ENCODE data around the gene SFT2D2. TPM values are rescaled to one million over a fixed set of nuclear protein-coding genes. Genes with fewer than 3 reads are reported as not detected.

The SFT2D2 gene
- total RNA-seq, 1 donor from 2014 or later, result 36.8 TPM

GRCh38 chr1:168261390-168261789 lies 35.6 kb downstream of the SFT2D2 start:
- H3K36me3 Mint-ChIP-seq (ENCODE audit: low read depth, unreplicated experiment), result peaks cover 8% of the 10 kb centered on the region
- peaks cover 1% of the 10 kb centered on the region for H3K27me3 Mint-ChIP-seq (ENCODE audit: unreplicated experiment)
- H3K4me1 Mint-ChIP-seq (ENCODE audit: unreplicated experiment), result no peaks in the 10 kb centered on the region
- no peak overlapping the region for H3K27ac Mint-ChIP-seq (ENCODE audit: unreplicated experiment)
- no peak overlapping the region for H3K4me3 Mint-ChIP-seq (ENCODE audit: unreplicated experiment)
- no peak for DNase-seq (ENCODE audit: low spot score)
- no peak for TF ChIP-seq CTCF (IDR thresholded peaks at IDR 0.05; ENCODE audit: unreplicated experiment)
- no peaks in the 10 kb centered on the region for H3K9me3 Mint-ChIP-seq (ENCODE audit: unreplicated experiment)

- TF ChIP-seq CTCF (IDR thresholded peaks at IDR 0.05; ENCODE audit: unreplicated experiment), result no peak
- Mint-ChIP-seq H3K27ac (ENCODE audit: unreplicated experiment) (no peak overlapping the region), H3K9me3 (ENCODE audit: unreplicated experiment) (no peaks in the 10 kb centered on the region), H3K4me1 (ENCODE audit: unreplicated experiment) (no peaks in the 10 kb centered on the region), H3K4me3 (ENCODE audit: unreplicated experiment) (no peak overlapping the region), H3K27me3 (ENCODE audit: unreplicated experiment) (peaks cover 1% of the 10 kb centered on the region), H3K36me3 (ENCODE audit: low read depth, unreplicated experiment) (peaks cover 8% of the 10 kb centered on the region)
- no peak for DNase-seq (ENCODE audit: low spot score)
Observed at GRCh38 chr1:168263130-168263529, 37.3 kb downstream of the SFT2D2 start.

GRCh38 chr1:168264296-168264695 lies 38.5 kb downstream of the SFT2D2 start:
- Mint-ChIP-seq H3K27me3 (ENCODE audit: unreplicated experiment) (peaks cover 3% of the 10 kb centered on the region), H3K27ac (ENCODE audit: unreplicated experiment) (no peak overlapping the region), H3K36me3 (ENCODE audit: low read depth, unreplicated experiment) (peaks cover 5% of the 10 kb centered on the region), H3K4me1 (ENCODE audit: unreplicated experiment) (no peaks in the 10 kb centered on the region), H3K4me3 (ENCODE audit: unreplicated experiment) (peak overlapping the region; percentile 44), H3K9me3 (ENCODE audit: unreplicated experiment) (no peaks in the 10 kb centered on the region)
- no peak for DNase-seq (ENCODE audit: low spot score)
- no peak for TF ChIP-seq CTCF (IDR thresholded peaks at IDR 0.05; ENCODE audit: unreplicated experiment)

- DNase-seq (ENCODE audit: low spot score), result no peak
- Mint-ChIP-seq H3K4me3 (ENCODE audit: unreplicated experiment) (no peak overlapping the region), H3K36me3 (ENCODE audit: low read depth, unreplicated experiment) (peaks cover 5% of the 10 kb centered on the region), H3K27ac (ENCODE audit: unreplicated experiment) (no peak overlapping the region), H3K4me1 (ENCODE audit: unreplicated experiment) (no peaks in the 10 kb centered on the region), H3K9me3 (ENCODE audit: unreplicated experiment) (no peaks in the 10 kb centered on the region), H3K27me3 (ENCODE audit: unreplicated experiment) (peaks cover 3% of the 10 kb centered on the region)
- TF ChIP-seq CTCF (IDR thresholded peaks at IDR 0.05; ENCODE audit: unreplicated experiment), result no peak
Observed at GRCh38 chr1:168265596-168265995, 39.8 kb downstream of the SFT2D2 start.

GRCh38 chr1:168266644-168267186 lies 40.9 kb downstream of the SFT2D2 start:
- Mint-ChIP-seq H3K36me3 (ENCODE audit: low read depth, unreplicated experiment) (peaks cover 5% of the 10 kb centered on the region), H3K27ac (ENCODE audit: unreplicated experiment) (no peak overlapping the region), H3K4me1 (ENCODE audit: unreplicated experiment) (no peaks in the 10 kb centered on the region), H3K4me3 (ENCODE audit: unreplicated experiment) (no peak overlapping the region), H3K9me3 (ENCODE audit: unreplicated experiment) (no peaks in the 10 kb centered on the region), H3K27me3 (ENCODE audit: unreplicated experiment) (peaks cover 3% of the 10 kb centered on the region)
- no peak for TF ChIP-seq CTCF (IDR thresholded peaks at IDR 0.05; ENCODE audit: unreplicated experiment)
- no peak for DNase-seq (ENCODE audit: low spot score)
